T1000 (cell line): ENCODE measurements around the gene CHST9.
"Not testable (repeated sequence)": the region's sequence is repeated elsewhere in the genome, so short reads cannot be mapped to it uniquely, and the experiment has no call there.

Source experiments
- DNase-seq: peaks from one replicate; lab custom pipeline; 2025; ENCODE audit warnings: mixed read lengths; lab: John Stamatoyannopoulos, UW

Gene CHST9

DNA sequence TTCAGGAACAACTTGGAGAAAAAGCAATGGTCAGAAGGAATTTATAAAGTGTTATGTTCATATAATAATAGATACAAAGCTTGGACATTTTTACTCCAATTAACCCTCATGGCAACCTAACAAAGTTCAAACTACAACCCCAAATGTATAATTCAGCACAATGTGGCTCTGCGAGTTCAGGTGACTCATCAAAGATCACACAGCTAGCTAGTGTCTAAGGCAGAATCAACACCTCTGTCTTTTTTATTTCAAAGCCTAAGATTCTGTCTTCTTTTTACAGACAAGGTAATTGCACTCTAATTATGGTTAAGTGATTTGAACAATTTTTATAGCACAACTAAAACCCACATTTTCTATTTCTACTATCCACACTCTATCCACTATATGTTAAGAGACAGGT is 90.5 kb downstream of the CHST9 start:
- DNase-seq: no peak

DNA sequence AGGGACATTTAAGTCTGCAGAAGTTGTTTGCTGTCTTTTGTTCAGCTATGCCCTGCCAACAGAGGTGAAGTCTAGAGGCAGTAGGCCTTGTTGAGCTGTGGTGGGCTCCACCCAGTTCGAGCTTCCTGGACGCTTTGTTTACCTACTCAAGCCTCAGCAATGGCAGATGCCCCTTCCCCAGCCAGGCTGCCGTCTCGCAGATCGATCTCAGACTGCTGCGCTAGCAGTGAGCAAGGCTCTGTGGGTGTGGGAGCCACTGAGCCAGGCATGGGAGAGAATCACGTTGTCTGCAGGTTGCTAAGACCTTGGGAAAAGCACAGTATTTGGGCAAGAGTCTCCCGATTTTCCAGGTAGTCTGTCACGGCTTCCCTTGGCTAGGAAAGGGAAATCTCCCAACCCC is 91.8 kb downstream of the CHST9 start:
- DNase-seq: not testable (repeated sequence)

DNA sequence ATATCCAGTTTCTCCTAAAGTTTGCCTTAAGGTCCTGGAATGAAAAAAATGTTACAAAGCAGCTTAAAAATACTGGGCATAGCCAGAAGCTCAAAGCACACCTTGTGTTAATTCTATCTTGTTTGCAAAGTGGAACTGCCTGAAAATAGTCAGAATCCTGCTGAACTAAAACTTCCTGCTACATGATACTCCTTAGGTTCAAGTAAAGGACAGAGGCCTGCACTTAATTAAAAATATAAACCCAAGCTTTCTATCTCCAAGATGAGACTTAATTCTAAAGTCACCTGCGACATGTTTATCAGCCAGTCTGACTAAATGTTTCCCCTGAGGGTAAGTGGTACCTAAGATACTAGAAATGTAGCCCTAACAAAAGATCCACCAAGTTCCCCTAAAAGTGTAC is 103.4 kb downstream of the CHST9 start:
- no peak for DNase-seq

DNA sequence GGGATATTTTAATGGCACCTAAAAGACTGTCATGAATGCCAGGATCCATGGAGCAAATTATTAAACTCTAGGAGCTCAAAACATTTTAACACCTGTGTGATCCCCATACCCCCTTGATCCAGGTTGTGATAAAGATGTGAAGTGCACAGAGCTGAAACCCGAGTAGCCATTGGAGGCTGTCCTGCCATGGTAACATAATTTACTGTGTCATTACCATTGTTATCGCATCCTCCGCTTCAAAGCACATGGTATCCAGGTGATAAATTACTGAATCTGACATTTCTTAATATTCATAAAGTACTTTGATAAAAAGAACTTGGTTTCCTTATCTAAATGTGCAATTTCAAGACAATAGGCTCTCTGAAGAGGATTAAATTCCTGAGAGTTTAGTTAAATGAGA is 109.3 kb downstream of the CHST9 start:
- DNase-seq: no peak

DNA sequence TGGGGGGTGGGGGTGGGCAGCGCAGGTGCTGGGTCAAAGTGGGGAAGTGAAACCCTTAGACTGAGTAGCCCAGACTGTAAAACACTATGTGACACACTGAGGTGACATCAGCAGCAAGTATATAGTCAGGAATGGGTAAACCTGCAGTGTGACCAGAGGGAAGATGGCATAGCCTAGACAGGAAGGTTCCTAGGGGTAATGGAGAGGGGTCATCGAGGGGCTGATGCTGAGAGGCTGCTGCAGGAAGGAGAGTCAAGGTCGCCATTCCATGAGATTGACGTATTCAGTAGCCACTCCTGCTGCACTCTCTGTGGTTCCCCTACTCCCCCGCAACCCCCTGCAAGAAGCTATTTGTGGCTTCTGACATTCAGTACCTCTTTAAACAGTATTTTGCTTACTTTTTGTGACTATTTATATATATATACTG is 111.7 kb downstream of the CHST9 start:
- no peak for DNase-seq

DNA sequence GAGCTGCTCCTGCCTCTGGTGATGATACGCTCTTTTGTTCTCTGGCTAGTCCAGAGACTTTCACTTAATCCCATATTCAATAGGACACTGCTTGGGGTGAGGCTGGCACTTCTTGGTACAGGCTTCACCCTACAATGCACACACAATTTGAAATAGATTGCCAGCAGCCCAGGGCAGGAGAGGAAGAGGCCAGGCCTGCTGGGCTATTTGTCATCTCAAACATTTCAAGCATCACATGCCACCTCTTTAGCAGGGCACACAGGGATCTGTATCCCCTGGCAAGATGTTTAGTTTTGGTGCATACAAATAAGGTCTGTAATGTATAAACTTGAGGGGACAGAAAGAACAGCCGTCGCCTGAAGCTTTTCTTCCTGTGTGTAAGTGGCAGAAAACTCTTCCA is 120.4 kb downstream of the CHST9 start:
- DNase-seq: no peak

DNA sequence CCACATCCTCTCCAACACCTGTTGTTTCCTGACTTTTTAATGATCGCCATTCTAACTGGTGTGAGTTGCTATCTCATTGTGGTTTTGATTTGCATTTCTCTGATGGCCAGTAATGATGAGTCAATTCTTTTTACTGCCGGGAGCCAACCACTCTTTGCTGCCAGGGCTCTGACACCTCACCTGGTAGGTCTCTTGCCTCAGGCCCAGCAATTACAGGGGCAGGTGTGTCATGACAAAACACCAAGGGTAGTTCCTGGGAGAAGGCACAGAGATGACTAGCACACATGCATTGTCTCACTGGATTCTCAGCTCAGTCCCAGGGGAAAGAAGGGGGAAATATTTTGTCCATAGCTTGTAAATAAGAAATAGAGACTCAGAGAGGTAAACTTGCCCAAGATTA is 122.3 kb downstream of the CHST9 start:
- no peak for DNase-seq

DNA sequence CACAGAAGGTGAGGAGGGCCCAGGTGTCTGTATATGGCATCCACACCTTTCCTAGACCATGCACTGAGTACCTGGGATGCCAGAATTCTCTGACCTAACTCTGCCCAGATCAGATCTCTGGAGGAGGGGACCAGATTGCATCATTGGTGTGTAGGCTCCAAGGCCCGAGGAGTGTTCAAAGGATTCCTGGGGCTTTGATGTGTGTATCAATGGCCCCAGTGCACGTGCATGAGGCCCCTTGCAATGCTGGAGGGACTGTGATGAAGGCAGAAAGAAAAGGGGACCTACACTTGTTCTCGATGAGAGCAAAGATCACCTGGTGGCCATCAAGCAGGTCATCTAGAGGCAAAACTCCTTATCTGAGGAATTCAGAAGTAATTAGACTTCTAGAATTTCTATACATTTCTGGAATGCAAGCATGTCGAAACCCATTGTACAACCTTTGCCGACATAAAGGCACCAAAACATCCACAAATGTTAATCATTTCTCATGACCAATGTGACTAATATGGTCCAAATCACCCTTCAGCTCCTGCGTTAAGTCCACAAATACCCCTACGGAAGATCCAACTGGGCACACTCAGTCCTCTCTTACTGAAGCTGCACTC is 123.5 kb downstream of the CHST9 start:
- DNase-seq: no peak

DNA sequence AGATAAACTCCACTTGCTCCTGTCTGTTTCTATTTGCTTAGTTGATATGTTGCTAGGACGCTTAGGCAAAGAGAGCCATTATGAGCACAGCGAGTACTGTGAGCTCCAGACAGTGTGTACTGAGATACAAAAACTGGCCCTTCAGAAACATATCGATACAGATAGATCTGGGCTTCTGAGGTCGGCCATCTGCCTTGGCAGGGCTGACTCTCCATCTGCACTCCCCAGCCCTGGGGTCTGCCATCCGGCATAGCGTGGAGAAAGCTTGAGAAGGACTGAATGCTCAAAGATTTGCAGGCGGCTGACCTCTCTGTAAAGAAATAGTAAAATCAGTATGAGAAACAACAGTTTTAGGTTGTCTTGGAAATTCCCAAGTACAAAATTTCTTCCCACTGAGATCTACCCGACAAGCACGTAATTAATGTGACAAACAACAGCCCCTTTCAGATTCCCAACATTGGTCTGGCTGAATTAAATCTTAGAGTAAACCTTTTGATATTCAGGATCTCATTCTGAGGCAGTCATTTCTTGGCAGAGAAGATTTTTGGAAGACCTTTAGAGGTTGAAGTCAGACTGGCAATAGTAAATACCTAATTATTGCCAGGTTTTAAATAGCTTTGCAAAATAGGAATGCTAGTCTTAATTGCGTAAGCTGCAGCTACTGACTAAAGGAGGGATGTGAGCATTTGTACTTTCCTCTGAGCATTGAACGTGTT is 127.4 kb downstream of the CHST9 start:
- DNase-seq: no peak

DNA sequence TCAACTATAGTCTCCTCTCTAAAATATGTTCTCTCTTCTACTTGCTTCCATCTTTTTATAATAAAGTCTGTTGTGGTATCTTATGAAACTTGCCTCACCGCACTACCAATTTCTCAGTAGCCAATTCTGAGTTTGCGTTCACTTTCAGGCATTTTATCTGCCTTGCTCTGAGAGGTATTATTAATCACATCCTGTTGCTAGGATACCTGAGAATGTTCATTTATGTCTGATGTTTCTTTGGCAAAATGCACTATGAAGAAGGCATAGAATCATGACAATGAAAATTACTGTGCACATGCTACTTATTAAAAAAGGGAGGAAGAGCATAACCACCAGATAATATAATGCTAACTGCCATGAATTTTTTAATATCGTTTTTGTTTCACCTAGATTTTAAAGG is 130.2 kb downstream of the CHST9 start:
- no peak for DNase-seq

DNA sequence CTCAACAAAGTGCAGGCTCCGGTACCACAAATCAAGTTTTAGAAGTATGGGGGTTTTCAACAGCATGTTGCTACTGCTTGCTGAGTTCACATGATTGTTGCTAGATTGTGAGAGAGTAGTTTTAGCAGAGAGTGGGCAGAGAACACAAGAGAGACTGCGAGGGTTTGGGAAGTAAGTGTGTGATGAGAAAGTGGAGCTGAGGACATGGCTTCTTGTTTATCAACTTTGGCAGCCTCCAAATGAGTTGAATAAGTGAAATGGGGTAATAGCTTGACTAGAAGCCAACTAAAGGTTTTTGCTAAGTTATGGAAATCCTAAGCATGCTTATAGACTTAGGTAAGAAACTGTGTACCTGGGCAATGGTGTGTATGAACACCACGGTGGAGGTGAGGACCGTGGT is 135.1 kb downstream of the CHST9 start:
- no peak for DNase-seq

DNA sequence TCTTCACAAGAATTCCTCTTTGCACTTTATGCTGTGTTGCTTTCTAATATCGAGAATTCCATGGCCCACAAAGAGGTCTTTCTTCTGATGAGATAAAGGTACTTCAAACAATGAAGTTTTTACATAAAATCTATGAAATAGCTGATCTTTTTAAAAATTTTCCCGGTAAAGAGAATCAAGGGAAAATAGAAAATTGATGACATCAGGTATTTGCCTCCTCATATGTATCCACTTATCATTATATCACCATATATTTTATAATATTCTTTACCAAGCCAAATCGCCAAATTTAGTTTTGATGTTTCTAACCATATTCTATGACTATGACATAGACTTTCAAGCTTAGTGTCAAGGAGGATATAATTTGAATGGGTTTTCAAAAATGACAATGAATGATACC is 139.8 kb downstream of the CHST9 start:
- no peak for DNase-seq

DNA sequence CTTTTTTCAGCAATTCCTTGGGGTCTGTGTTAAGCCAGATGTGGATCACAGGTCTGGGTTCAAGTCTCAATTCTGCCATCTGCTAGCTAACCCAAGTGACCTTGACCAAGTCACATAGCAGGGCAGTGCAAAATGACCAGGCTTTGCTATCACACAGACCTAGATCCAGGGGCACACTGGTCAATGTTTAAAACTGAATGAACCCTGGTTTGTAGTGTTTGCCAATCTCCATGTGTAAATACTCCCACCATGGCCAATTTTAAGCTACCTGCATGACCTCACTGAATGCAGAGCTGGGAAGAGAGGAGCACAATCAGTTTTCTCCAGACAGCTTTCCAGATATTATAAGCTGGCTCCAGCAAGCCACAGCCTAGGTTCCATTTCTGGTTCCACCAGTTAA is 142.9 kb downstream of the CHST9 start:
- no peak for DNase-seq

DNA sequence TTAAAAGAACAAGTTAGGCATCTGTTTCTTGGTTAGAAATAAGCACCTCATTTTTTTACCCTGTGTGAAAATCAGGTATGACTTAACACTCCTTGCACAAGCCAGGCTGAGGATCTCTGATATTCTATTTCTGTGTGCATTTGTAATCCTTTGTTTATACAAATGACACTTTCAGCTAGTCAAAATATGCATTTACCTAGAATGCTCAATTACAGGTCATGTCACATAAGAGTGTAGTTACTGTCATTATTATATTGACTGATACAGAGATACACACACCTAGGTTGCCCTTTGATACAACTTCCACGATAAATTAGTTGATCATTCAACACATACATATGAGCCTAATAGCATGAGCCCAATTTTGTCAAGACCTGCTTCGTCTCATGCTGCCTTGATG is 144.3 kb downstream of the CHST9 start:
- no peak for DNase-seq

DNA sequence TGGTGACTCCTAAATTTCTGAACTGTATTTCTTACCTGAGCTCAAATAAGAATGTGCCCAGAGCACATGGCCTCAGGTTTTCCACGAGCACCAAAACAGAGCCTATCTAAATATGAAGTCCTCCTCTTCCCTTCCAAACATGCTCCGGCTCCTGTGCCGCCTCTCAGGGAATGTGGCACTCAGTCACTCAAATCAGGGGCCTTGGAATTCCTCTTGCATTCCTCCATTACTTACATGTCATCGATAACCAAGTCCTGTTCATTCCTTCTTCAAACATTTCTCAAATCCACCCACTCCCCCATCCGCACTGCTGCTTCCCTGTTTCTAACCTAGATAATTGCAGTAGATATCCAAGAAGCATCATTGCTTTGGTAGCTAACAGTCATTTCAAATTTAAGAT is 151.4 kb downstream of the CHST9 start:
- no peak for DNase-seq

DNA sequence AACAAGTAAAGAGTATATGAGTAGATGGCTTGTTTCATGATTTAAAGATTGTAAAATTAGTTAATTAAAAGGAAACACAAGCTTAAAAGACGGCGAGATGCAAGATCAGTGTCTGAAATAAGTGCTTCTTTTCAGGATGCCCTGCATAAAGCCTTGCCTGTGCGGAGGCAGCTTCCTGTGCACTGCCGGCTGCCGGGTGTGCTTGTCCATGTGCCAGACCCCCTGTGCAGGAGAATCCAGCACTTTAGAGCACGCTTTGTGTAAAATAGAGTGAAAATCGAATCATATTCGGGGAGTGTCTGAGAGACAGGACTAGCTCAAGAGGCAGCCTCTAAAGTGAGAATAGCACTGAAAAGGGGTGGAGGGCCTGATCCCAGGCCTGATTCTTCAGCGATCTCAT is 154.7 kb downstream of the CHST9 start:
- no peak for DNase-seq

DNA sequence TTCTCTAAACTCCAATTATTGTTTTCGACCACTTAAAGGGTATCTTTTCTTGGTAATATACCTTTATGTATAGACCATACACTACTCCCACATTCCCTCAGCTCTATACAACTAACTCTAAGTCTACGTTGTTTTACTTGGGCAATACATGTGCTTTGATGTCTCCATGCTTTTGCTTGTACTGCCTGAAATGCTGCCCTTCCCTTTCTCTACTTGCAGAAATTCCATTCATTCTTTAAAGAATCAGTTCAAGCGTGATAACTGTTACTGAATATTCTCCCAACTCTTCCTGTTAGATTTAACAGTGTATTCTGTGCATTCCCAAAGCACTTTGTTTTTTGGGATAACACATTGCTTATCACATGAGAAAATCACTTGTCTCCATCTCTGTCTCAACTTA is 162.6 kb downstream of the CHST9 start:
- DNase-seq: no peak

DNA sequence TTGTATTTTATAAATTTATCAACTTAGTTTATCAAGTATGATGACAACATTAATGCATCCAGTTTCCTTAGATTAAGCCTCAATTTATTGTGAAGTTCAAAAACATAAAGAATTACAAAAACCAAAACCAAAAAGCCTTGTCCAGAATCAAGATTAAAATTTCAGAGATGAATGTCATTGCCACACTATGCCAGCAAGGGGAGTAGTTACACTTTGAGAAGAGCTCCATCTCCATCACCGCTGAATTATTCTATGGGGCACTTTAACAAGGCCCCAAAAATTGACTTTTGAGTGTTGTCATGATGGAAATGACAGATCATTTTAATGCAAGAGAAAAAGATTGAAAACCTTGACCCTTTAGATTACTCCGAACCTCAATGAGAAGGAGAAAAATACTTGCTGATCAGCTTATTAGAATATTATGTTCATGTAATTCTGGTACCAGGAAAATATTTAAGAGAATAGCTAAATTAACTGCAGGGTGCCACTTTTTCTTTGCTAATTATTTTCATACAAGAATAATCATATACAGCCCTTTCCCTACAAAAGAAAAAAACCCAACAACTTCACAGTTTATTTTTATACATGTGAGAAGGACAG is 167.1 kb downstream of the CHST9 start:
- no peak for DNase-seq

DNA sequence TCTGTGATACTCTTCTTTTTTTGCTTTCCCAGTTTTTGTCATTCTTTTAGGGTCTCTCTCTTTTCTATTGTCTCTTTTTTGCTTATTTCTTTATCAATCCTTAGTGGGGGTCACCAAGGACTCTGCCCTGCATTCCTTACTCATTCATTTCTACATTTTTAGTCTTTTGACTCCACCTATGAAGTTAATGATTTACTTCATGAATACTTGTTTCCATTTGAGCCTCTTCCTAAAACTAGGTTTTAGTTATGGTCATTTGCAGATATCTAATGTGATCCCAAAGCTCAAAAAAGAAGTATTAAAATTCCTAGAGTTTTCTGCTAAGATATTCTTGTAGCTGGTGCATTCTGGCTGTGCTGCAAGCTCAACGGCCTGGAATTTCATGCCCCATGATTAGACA is 170.3 kb downstream of the CHST9 start:
- DNase-seq: no peak

DNA sequence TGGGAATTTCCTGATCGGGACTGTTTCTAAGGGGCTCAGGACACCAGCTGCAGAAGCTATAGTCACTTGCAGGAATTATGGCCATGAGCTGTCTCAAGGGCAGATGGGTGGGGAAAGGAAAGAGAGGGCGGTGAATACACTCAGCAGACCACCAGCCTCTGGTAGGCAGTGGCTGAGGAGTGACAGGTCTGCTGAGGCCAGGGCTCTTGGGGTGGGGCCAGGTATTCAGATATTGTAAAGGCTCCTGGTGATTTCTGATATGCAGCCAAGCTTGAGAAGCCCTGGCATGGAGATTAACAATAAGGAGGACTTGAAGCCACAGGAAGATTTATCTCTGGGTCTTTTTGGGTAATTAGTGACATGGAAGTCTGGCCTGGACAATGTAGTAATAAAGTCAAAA is 174.3 kb downstream of the CHST9 start:
- no peak for DNase-seq

DNA sequence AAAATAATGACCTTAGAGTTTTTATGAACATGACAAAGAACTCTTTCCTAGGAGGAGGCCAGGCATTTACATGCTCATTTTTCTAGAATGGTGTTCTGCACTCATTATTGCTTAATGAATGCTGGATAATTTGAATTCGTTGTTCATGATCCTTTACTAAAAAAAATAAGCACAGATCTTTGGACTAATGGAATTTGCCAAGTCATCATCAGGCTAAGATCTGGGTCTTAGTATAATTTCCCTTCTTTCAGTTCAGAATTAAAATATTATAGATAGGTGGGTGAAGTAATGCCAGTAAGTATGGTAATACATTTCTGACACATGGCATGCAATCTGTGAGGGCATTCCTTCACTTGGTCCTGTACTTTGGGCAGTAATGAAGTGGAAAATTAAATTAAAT is 175.8 kb downstream of the CHST9 start:
- no peak for DNase-seq

DNA sequence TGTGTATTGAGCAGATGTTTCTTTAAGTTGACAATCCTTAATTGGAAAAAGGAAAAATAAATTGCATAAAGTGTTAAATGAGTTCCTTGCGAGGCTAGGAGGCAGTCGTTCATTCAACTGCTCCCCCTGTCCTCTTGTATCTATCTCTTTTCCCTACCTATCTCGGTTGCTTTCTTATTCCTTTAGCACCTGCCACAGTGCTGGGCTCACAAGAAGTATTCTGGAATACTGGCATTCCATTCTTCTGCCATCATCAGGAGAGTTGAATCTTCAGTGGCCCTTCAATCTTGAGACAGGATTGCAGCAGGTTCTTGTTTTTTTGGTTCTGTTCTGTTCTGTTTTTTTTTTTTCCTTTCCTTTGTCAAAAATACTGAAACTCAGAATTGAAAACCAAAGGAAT is 176.5 kb downstream of the CHST9 start:
- DNase-seq: no peak

DNA sequence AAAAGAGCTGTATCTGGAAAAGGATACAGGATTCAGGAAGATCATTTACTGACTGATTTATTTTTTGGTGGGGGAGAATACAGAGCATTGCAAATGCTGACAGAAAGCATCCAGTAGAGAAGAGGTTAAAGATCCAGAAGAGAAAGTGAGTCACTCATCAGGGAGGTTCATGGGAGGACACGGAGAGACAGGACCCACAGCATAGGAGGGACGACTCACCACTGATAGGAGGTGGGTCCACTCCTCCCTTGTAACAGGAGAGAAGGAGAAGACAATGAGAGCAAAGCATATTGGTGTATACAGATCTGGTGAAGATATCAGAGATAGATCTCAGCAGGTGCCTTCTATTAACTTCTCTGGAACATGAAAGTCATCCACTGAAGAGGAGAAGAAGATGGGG is 177.2 kb downstream of the CHST9 start:
- no peak for DNase-seq

DNA sequence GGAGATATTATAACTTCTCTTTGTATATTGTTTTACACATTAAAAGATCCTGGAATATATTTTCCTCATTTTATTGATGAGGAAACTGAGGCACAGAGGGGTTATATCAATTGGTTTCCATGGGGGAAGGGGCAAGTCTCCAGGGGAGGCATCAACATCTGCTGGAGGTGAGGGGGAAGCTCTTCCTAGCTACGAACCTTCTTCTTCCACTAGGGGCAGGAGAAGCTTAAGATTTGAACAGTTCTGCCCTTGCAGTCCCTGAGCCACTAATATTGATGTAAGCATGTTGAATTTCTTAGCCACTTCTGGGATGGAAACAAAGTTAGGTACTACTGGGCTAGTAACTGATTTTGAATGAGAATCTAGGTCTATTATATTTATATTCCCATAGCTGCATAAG is 179.5 kb downstream of the CHST9 start:
- no peak for DNase-seq
